ENCODE measurements around the gene ASPDH. TPM values are rescaled to one million over a fixed set of nuclear protein-coding genes. Genes with fewer than 3 reads are reported as not detected.
"Not testable (repeated sequence)": the region's sequence is repeated elsewhere in the genome, so short reads cannot be mapped to it uniquely, and the experiment has no call there.

ASPDH gene
- total RNA-seq, 1 donor from 2014 or later: not detected

GRCh38 chr19:50475736-50476223, 37.9 kb downstream of the ASPDH start:
- FAIRE-seq (no peak), DNase-seq (ENCODE audit: low read depth) (no peak)
- no peaks in the 10 kb centered on the region for H3K27me3 Mint-ChIP-seq (ENCODE audit: low read depth, unreplicated experiment)
- no peak overlapping the region for H3K4me3 Mint-ChIP-seq (ENCODE audit: unreplicated experiment)
- H3K79me2 ChIP-seq (ENCODE audit: insufficient read depth, low read length): peaks cover 25% of the 10 kb centered on the region
- H3K4me3 ChIP-seq (ENCODE audit: insufficient read depth, low read depth, low read length): no peak overlapping the region
- H2AFZ ChIP-seq (ENCODE audit: low read depth, low read length): peak overlapping the region; percentile 99
- H3K36me3 Mint-ChIP-seq (ENCODE audit: low read depth, unreplicated experiment): no peaks in the 10 kb centered on the region
- H3K9me3 ChIP-seq (ENCODE audit: insufficient read depth, low read depth, low read length): no peaks in the 10 kb centered on the region
- no peak overlapping the region for H3K9ac ChIP-seq (ENCODE audit: low read length)
- H3K27ac ChIP-seq (ENCODE audit: low read depth, low read length): no peak overlapping the region
- H3K4me1 ChIP-seq (ENCODE audit: insufficient read depth, low read length): peaks cover 5% of the 10 kb centered on the region
- no peaks in the 10 kb centered on the region for H3K4me1 Mint-ChIP-seq (ENCODE audit: low read depth, unreplicated experiment)
- no peak for TF ChIP-seq EZH2 (IDR thresholded peaks at IDR 0.05; ENCODE audit: insufficient read depth, low read length)
- TF ChIP-seq CTCF (IDR thresholded peaks at IDR 0.05; ENCODE audit: insufficient read depth, low read depth, low read length): no peak
- no peaks in the 10 kb centered on the region for H3K27me3 ChIP-seq (ENCODE audit: insufficient read depth, low read length)
- peak overlapping the region; percentile 98 for H3K4me2 ChIP-seq (ENCODE audit: low read length)
- peaks cover 16% of the 10 kb centered on the region for H4K20me1 ChIP-seq (ENCODE audit: insufficient read depth, low read length)
- H3K36me3 ChIP-seq (ENCODE audit: insufficient read depth, low read length): no peaks in the 10 kb centered on the region
- peaks cover 24% of the 10 kb centered on the region for H3K9me3 Mint-ChIP-seq (ENCODE audit: unreplicated experiment)
- H3K27ac Mint-ChIP-seq (ENCODE audit: unreplicated experiment): no peak overlapping the region

GRCh38 chr19:50475101-50475568, 38.6 kb downstream of the ASPDH start:
- no peak overlapping the region for H3K27ac ChIP-seq (ENCODE audit: low read depth, low read length)
- H3K27ac Mint-ChIP-seq (ENCODE audit: unreplicated experiment): no peak overlapping the region
- H2AFZ ChIP-seq (ENCODE audit: low read depth, low read length): no peak overlapping the region
- H3K4me1 ChIP-seq (ENCODE audit: insufficient read depth, low read length): peaks cover 5% of the 10 kb centered on the region
- H3K4me2 ChIP-seq (ENCODE audit: low read length): no peak overlapping the region
- H3K9me3 Mint-ChIP-seq (ENCODE audit: unreplicated experiment): peaks cover 24% of the 10 kb centered on the region
- no peak overlapping the region for H3K4me3 Mint-ChIP-seq (ENCODE audit: unreplicated experiment)
- no peaks in the 10 kb centered on the region for H3K27me3 ChIP-seq (ENCODE audit: insufficient read depth, low read length)
- no peaks in the 10 kb centered on the region for H3K9me3 ChIP-seq (ENCODE audit: insufficient read depth, low read depth, low read length)
- no peaks in the 10 kb centered on the region for H3K36me3 ChIP-seq (ENCODE audit: insufficient read depth, low read length)
- H3K4me3 ChIP-seq (ENCODE audit: insufficient read depth, low read depth, low read length): no peak overlapping the region
- H3K4me1 Mint-ChIP-seq (ENCODE audit: low read depth, unreplicated experiment): no peaks in the 10 kb centered on the region
- H4K20me1 ChIP-seq (ENCODE audit: insufficient read depth, low read length): peaks cover 16% of the 10 kb centered on the region
- FAIRE-seq (no peak), DNase-seq (ENCODE audit: low read depth) (no peak)
- no peaks in the 10 kb centered on the region for H3K27me3 Mint-ChIP-seq (ENCODE audit: low read depth, unreplicated experiment)
- no peaks in the 10 kb centered on the region for H3K36me3 Mint-ChIP-seq (ENCODE audit: low read depth, unreplicated experiment)
- H3K9ac ChIP-seq (ENCODE audit: low read length): no peak overlapping the region
- H3K79me2 ChIP-seq (ENCODE audit: insufficient read depth, low read length): peaks cover 25% of the 10 kb centered on the region
- TF ChIP-seq CTCF (IDR thresholded peaks at IDR 0.05; ENCODE audit: insufficient read depth, low read depth, low read length) (no peak), EZH2 (IDR thresholded peaks at IDR 0.05; ENCODE audit: insufficient read depth, low read length) (no peak)

GRCh38 chr19:50473336-50473735, 40.4 kb downstream of the ASPDH start:
- not testable (repeated sequence) for H2AFZ ChIP-seq (ENCODE audit: low read depth, low read length); H3K27ac ChIP-seq (ENCODE audit: low read depth, low read length); H3K36me3 Mint-ChIP-seq (ENCODE audit: low read depth, unreplicated experiment); H3K27me3 Mint-ChIP-seq (ENCODE audit: low read depth, unreplicated experiment); H3K4me3 ChIP-seq (ENCODE audit: insufficient read depth, low read depth, low read length); H3K4me2 ChIP-seq (ENCODE audit: low read length); FAIRE-seq; H3K27me3 ChIP-seq (ENCODE audit: insufficient read depth, low read length); H3K4me3 Mint-ChIP-seq (ENCODE audit: unreplicated experiment); H3K4me1 Mint-ChIP-seq (ENCODE audit: low read depth, unreplicated experiment); H3K36me3 ChIP-seq (ENCODE audit: insufficient read depth, low read length); H3K9me3 ChIP-seq (ENCODE audit: insufficient read depth, low read depth, low read length); DNase-seq (ENCODE audit: low read depth); H3K4me1 ChIP-seq (ENCODE audit: insufficient read depth, low read length); H3K27ac Mint-ChIP-seq (ENCODE audit: unreplicated experiment); H3K9ac ChIP-seq (ENCODE audit: low read length)
- H3K79me2 ChIP-seq (ENCODE audit: insufficient read depth, low read length): peaks cover 13% of the 10 kb centered on the region
- H4K20me1 ChIP-seq (ENCODE audit: insufficient read depth, low read length): peaks cover 13% of the 10 kb centered on the region
- H3K9me3 Mint-ChIP-seq (ENCODE audit: unreplicated experiment): peaks cover 27% of the 10 kb centered on the region

Data from astrocyte (in vitro differentiated cells and primary cell).